Body of pancreas (tissue), 4 donors: ENCODE results near the gene UGT1A4. TPM values are rescaled to one million over a fixed set of nuclear protein-coding genes. Genes with fewer than 3 reads are reported as not detected.
A peak's percentile ranks its signal among the peaks of the same experiment; 100 is the strongest.

ENCODE experiments used
- ATAC-seq: fragments of 150-250 bp; one replicate; pipeline ENCODE4 v1.9.1; 2016
- DNase-seq, 4 donors: peaks; one replicate each; pipeline ENCODE4 v3.0.0-alpha.2; 2019
- H3K27ac ChIP-seq, 4 donors: fragments of 200-600 bp; sonication (generic); 1 replicate in 3 of 4; 2 replicates in 1 of 4; pipeline versions ENCODE4 v1.5.1 to v1.6.1; 2016 to 2019; ENCODE audit warnings: mild to moderate bottlenecking in 1 of 4, mixed read lengths in 1 of 4, moderate library complexity in 1 of 4
- H3K27me3 ChIP-seq, 2 donors: fragments of 200-600 bp; sonication (generic); one replicate each; pipeline ENCODE4 v1.6.0; 2016; ENCODE audit warnings: mild to moderate bottlenecking in 1 of 2
- H3K36me3 ChIP-seq, 2 donors: fragments of 200-600 bp; sonication (generic); replicated peaks in 1 of 2; 2 replicates each; pipeline ENCODE4 v1.5.1; 2016; ENCODE audit warnings: low read depth in 2 of 2; ENCODE audit not compliant: insufficient read depth in 1 of 2
- H3K4me1 ChIP-seq: fragments of 200-600 bp; sonication (generic); one replicate; pipeline ENCODE4 v1.6.0; 2016
- H3K4me3 ChIP-seq, 2 donors: fragments of 200-600 bp; sonication (generic); 1 replicate in 1 of 2; 2 replicates in 1 of 2; pipeline ENCODE4 v1.5.1; 2016 to 2019
- H3K9me3 ChIP-seq, 3 donors: fragments of 200-600 bp; sonication (generic); 1 replicate in 2 of 3; 2 replicates in 1 of 3; pipeline ENCODE4 v1.5.1; 2016
- POLR2A ChIP-seq, 3 donors: fragments of 450-650 bp; IDR thresholded peaks; one replicate each; pipeline ENCODE4 v1.6.1; 2016; ENCODE audit warnings: antibody characterized with exemption in 3 of 3, mild to moderate bottlenecking in 2 of 3
- WGBS, 2 donors: methylation state at CpG; one replicate each; pipeline ENCODE4 v1.1.5; 2017; 5-methylcytosine and 5-hydroxymethylcytosine counted together
- intact Hi-C: fragments of 100-400 bp; cut with DNase I; formaldehyde crosslinking; loops from one replicate; pipeline ENCODE4 v1.15.1; 2023
- total RNA-seq, 2 donors: library from RNA; depleted of rRNA; stranded (reverse); fragments of >200 nt; gene quantifications; one replicate each; pipeline ENCODE4 v1.1.0, GENCODE V29; 2016
- TF ChIP-seq, protein P1 (sequence below), 7 experiments: fragments of 450-650 bp in 4 of 7; fragments of 200-600 bp in 3 of 7; sonication (generic) in 3 of 7; IDR thresholded peaks; one replicate each; pipeline ENCODE4 v1.5.1; 2016 to 2019; ENCODE audit warnings: antibody characterized with exemption in 7 of 7

The UGT1A4 gene
- total RNA-seq, 2 donors from 2014 or later, result 3.3 TPM; not detected in 1

GRCh38 chr2:233811732-233812131 lies 93.2 kb downstream of the UGT1A4 start:
- TF ChIP-seq POLR2A (IDR thresholded peaks at IDR 0.05), result no peak
- no peak for ATAC-seq
- no peaks in the 10 kb centered on the region for H3K4me1 ChIP-seq
- H3K4me3 ChIP-seq, result no peak overlapping the region
- H3K9me3 ChIP-seq, result no peaks in the 10 kb centered on the region
- peak in 1 of 4 donors; percentile 4 for DNase-seq
- H3K27me3 ChIP-seq, result no peaks in the 10 kb centered on the region
- H3K27ac ChIP-seq, result no peak overlapping the region
- WGBS, 2 donors, result 72 to 81% methylated on average over 8 of the region's 8 CpGs
- no peaks in the 10 kb centered on the region for H3K36me3 ChIP-seq
- intact Hi-C loops, result no loop called here

DNA sequence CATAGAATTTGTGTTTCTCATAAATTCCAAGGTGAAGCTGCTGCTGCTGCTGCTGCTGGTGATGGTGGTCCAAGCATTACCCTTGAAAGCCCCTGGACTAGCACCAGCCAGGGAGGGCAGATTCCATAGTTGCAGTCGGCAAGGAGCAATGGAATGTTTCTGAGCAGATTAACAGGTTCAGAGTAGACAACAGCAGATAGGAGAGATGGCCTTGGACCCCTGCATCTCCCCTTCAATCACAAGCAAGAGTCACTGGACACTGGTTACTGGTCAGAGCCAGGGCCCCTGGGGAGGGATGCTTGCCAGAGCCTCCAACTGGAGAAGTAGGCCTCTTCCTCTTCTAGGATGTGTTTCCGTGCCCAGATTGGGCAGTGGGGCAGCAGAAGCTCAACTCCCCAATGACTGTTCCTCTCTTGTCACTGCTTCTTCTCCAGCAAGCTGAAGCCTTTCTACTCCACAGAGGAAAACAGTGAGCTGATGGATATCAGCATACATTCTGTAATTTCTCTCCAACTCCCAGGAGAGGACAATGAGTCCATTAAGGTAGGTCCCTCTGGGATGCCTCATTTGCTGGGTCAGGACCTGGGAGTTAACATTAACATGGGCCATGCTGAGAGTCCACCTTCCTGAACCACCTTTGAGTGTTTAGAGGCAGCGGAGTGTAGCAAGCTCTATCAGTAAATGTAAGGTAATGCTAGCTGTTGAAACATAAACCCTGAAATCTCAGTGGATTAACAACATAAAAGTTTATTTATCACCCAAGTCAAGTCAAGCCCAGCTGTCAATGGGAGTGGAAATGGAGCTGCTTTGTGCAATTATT lies 94.9 kb downstream of the UGT1A4 start:
- no peak for TF ChIP-seq POLR2A (IDR thresholded peaks at IDR 0.05)
- TF ChIP-seq, protein P1, sequence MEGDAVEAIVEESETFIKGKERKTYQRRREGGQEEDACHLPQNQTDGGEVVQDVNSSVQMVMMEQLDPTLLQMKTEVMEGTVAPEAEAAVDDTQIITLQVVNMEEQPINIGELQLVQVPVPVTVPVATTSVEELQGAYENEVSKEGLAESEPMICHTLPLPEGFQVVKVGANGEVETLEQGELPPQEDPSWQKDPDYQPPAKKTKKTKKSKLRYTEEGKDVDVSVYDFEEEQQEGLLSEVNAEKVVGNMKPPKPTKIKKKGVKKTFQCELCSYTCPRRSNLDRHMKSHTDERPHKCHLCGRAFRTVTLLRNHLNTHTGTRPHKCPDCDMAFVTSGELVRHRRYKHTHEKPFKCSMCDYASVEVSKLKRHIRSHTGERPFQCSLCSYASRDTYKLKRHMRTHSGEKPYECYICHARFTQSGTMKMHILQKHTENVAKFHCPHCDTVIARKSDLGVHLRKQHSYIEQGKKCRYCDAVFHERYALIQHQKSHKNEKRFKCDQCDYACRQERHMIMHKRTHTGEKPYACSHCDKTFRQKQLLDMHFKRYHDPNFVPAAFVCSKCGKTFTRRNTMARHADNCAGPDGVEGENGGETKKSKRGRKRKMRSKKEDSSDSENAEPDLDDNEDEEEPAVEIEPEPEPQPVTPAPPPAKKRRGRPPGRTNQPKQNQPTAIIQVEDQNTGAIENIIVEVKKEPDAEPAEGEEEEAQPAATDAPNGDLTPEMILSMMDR (IDR thresholded peaks at IDR 0.05), result no peak
- H3K27me3 ChIP-seq, result no peaks in the 10 kb centered on the region
- WGBS, 2 donors, result 64 to 73% methylated on average over 2 to 3 of the region's 3 CpGs
- no peak overlapping the region for H3K4me3 ChIP-seq
- H3K36me3 ChIP-seq, result no peaks in the 10 kb centered on the region
- DNase-seq (peak in 1 of 4 donors; percentile 1), ATAC-seq (no peak)
- no peaks in the 10 kb centered on the region for H3K4me1 ChIP-seq
- no peak overlapping the region for H3K27ac ChIP-seq
- intact Hi-C loops, result no loop called here
- no peaks in the 10 kb centered on the region for H3K9me3 ChIP-seq

DNA sequence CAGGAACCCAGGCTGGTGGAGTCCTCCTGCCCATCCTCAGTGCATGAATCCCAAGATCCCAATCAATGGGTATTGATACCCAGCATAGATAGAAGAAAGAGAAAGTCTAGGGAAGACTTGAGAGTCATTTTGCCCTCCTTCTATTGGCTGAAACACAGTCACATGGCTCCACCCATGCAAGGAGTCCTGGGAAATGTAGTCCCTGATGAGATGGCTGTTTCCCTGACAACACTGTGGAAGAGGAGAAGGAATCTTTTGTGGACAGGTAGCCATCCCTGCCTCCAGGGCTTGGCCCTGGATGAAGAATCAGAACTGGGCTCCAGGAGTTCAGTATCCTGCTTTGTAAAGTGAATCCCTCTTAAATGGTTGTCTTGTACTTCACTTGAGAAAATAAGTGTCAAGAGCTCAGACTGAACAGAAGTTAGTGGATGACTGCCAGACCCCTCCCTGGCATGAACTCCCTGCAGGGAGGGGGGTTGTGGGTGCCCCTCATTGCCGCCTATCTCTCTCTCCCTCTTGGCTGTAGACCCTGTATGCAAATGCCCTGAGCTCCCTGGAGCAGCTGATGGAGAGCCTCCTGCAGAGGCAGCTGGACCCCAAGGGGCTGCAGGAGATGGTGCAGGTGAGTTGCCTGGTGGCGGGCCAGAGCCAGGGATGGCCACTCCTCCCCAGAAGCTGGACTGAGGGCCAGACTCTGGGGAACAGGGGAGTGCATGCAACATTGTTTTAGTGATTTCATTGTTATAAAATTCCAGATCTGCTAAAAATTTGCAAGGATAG lies 95.7 kb downstream of the UGT1A4 start:
- H3K27me3 ChIP-seq, result no peaks in the 10 kb centered on the region
- H3K27ac ChIP-seq, result no peak overlapping the region
- no peak for ATAC-seq
- H3K4me1 ChIP-seq, result no peaks in the 10 kb centered on the region
- H3K9me3 ChIP-seq, result no peaks in the 10 kb centered on the region
- TF ChIP-seq POLR2A (IDR thresholded peaks at IDR 0.05), result no peak
- TF ChIP-seq, protein P1 (IDR thresholded peaks at IDR 0.05), result no peak
- peak in 2 of 4 donors; percentile 3 to 4 for DNase-seq
- H3K36me3 ChIP-seq, result no peaks in the 10 kb centered on the region
- 57 to 67% methylated on average over 2 of the region's 2 CpGs for WGBS, 2 donors
- H3K4me3 ChIP-seq, result no peak overlapping the region
- intact Hi-C loops, result no loop called here

DNA sequence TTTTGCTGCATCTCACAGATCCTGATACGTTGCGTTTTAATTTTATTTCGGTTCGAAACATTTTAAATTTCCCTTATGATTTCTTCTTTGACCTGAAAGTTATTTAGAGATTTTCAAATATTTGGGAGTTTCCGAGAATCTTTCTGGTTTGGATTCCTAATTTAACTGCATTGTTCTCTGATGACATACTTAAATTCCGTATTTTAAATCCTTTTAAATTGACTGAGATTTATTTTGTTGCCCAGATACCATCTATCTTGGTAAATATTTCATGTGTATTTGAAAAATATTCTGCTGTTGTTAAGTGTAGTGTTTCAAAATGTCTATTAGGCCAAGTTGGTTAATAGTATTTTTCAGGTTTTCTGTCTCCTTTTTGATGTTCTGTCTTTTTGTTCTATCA lies 97.3 kb downstream of the UGT1A4 start:
- 74 to 83% methylated on average over 6 of the region's 6 CpGs for WGBS, 2 donors
- ATAC-seq (no peak), DNase-seq (no peak)
- intact Hi-C loops, result no loop called here
- Histone ChIP-seq H3K27ac (no peak overlapping the region), H3K36me3 (no peaks in the 10 kb centered on the region), H3K9me3 (no peaks in the 10 kb centered on the region), H3K27me3 (no peaks in the 10 kb centered on the region), H3K4me1 (no peaks in the 10 kb centered on the region), H3K4me3 (no peak overlapping the region)
- TF ChIP-seq, protein P1 (IDR thresholded peaks at IDR 0.05), result no peak
- no peak for TF ChIP-seq POLR2A (IDR thresholded peaks at IDR 0.05)

DNA sequence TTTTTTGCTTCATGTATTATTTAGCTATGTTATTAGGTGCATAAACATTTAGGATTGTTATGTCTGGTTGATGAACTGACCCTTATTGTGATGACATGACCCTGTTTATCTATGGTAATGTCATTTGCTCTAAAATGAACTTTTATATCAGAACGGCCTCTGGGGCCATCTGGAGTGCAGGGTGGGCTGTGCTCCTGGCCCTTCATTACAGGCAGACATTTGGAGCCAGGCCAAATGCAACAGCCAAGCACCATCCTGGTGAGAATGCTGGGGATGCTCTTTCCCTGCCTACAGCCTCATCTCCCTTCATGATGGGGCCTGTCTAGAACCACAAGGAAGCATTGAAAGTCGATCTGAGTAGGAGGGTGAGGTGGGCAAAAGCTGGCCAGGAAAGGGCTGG lies 97.8 kb downstream of the UGT1A4 start:
- H3K27me3 ChIP-seq, result no peaks in the 10 kb centered on the region
- H3K36me3 ChIP-seq, result no peaks in the 10 kb centered on the region
- DNase-seq (peak in 1 of 4 donors; percentile 0), ATAC-seq (no peak)
- intact Hi-C loops, result no loop called here
- H3K4me1 ChIP-seq, result no peaks in the 10 kb centered on the region
- no peak overlapping the region for H3K27ac ChIP-seq
- H3K4me3 ChIP-seq, result no peak overlapping the region
- no peak for TF ChIP-seq POLR2A (IDR thresholded peaks at IDR 0.05)
- TF ChIP-seq, protein P1 (IDR thresholded peaks at IDR 0.05), result no peak
- WGBS, 2 donors, result 57 to 61% methylated on average over 2 of the region's 2 CpGs
- no peaks in the 10 kb centered on the region for H3K9me3 ChIP-seq
